ENCODE results near the gene JCAD. TPM values are rescaled to one million over a fixed set of nuclear protein-coding genes. Genes with fewer than 3 reads are reported as not detected.
"Not testable (repeated sequence)": the region's sequence is repeated elsewhere in the genome, so short reads cannot be mapped to it uniquely, and the experiment has no call there.

Gene JCAD
- total RNA-seq, 2 donors from 2014 or later, result 40.8 to 52.2 TPM

DNA sequence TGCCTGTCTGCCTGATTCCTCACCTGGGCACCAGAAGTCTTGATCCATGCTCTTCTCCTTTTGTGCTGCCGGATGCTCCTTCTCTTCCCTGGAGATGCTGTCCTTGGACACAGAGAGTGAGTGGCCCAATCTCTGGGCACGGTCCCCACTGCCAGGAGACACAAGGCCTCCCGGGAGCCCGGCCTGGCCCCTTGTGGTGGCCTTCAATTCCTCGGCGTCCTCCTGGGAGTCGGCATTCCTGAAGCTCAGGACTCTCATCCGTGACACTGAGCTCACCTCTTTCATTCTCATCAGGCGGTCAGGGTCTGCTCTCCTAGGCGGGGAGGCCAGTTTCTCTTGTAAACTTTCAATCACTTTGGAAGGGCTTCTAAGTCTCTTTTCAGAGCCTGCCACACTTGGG lies 33.3 kb downstream of the JCAD start:
- no peak overlapping the region for H3K4me3 Mint-ChIP-seq
- H3K27ac Mint-ChIP-seq, result no peak overlapping the region
- H3K9me3 Mint-ChIP-seq, result no peaks in the 10 kb centered on the region
- no peaks in the 10 kb centered on the region for H3K27me3 Mint-ChIP-seq (ENCODE audit: insufficient read depth)
- peaks cover 86% of the 10 kb centered on the region for H3K36me3 ChIP-seq (ENCODE audit: control insufficient read depth, insufficient read depth, low read length)
- H3K4me1 Mint-ChIP-seq, result peaks cover 25% of the 10 kb centered on the region
- H3K4me1 ChIP-seq (ENCODE audit: control insufficient read depth, insufficient read depth, low read length), result peaks cover 18% of the 10 kb centered on the region
- peaks cover 77% of the 10 kb centered on the region for H3K36me3 Mint-ChIP-seq (ENCODE audit: low read depth)
- TF ChIP-seq, protein P1, sequence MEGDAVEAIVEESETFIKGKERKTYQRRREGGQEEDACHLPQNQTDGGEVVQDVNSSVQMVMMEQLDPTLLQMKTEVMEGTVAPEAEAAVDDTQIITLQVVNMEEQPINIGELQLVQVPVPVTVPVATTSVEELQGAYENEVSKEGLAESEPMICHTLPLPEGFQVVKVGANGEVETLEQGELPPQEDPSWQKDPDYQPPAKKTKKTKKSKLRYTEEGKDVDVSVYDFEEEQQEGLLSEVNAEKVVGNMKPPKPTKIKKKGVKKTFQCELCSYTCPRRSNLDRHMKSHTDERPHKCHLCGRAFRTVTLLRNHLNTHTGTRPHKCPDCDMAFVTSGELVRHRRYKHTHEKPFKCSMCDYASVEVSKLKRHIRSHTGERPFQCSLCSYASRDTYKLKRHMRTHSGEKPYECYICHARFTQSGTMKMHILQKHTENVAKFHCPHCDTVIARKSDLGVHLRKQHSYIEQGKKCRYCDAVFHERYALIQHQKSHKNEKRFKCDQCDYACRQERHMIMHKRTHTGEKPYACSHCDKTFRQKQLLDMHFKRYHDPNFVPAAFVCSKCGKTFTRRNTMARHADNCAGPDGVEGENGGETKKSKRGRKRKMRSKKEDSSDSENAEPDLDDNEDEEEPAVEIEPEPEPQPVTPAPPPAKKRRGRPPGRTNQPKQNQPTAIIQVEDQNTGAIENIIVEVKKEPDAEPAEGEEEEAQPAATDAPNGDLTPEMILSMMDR (conservative IDR thresholded peaks at IDR 0.05), result no peak
- no peak for DNase-seq
- no peaks in the 10 kb centered on the region for H3K9me3 ChIP-seq (ENCODE audit: control insufficient read depth, low read length)
- no peak overlapping the region for H3K4me3 ChIP-seq (ENCODE audit: low read length)
- 95 to 97% methylated on average over 5 to 10 of the region's 10 CpGs for WGBS, 2 experiments (ENCODE audit: insufficient coverage in 1 of 2, insufficient read length in 1 of 2)
- H3K27ac ChIP-seq (ENCODE audit: low read depth, low read length), result no peak overlapping the region
- H3K27me3 ChIP-seq (ENCODE audit: control insufficient read depth, insufficient read depth, low read length, poor library complexity, severe bottlenecking), result no peaks in the 10 kb centered on the region
- H3K9ac ChIP-seq (ENCODE audit: extremely low read depth, low read length, poor library complexity, severe bottlenecking), result no peak overlapping the region

DNA sequence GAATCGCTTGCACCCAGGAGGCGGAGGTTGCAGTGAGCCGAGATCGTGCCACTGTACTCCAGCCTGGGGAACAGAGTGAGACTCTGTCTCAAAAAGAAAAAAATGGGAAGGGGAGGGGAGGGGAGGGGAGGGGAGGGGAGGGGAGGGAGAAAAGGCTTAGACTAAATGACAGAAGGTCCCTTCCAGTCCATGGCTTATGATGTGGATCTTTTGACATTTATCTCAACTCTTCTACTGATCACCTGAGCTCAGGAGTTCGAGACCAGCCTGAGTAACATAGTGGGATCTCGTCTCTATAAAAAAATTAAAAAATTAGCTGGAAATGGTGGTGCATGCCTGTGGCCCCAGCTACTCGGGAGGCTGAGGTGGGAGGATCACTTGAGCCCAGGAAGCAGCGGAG lies 34.0 kb downstream of the JCAD start:
- H3K36me3 Mint-ChIP-seq (ENCODE audit: low read depth), result peaks cover 78% of the 10 kb centered on the region
- not testable (repeated sequence) for H3K9me3 Mint-ChIP-seq; H3K27ac ChIP-seq (ENCODE audit: low read depth, low read length)

DNA sequence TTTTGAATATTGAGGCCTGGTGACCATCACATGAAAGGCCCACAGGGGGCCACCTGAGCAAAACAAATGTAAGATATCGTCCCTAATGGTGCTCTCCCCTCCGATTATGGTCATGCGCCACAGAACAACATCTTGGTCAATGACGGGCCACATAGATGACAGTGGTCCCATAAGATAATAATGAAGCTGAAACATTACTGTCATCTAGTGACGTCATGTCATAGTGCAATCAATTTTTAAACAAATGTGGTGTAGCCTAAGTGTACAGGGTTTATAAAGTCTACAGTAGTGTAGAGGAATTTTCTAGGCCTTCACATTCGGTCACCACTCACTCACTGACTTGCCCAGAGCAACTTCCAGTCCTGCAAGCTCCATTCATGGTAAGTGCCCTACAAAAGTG lies 36.8 kb downstream of the JCAD start:
- Histone ChIP-seq H3K4me1 (ENCODE audit: control insufficient read depth, insufficient read depth, low read length) (peaks cover 1% of the 10 kb centered on the region), H3K9ac (ENCODE audit: extremely low read depth, low read length, poor library complexity, severe bottlenecking) (no peak overlapping the region), H3K27me3 (ENCODE audit: control insufficient read depth, insufficient read depth, low read length, poor library complexity, severe bottlenecking) (no peaks in the 10 kb centered on the region), H3K4me3 (ENCODE audit: low read length) (no peak overlapping the region), H3K27ac (ENCODE audit: low read depth, low read length) (no peak overlapping the region), H3K9me3 (ENCODE audit: control insufficient read depth, low read length) (no peaks in the 10 kb centered on the region), H3K36me3 (ENCODE audit: control insufficient read depth, insufficient read depth, low read length) (peaks cover 77% of the 10 kb centered on the region)
- DNase-seq, result no peak
- no peak overlapping the region for H3K4me3 Mint-ChIP-seq
- peaks cover 6% of the 10 kb centered on the region for H3K4me1 Mint-ChIP-seq
- peaks cover 70% of the 10 kb centered on the region for H3K36me3 Mint-ChIP-seq (ENCODE audit: low read depth)
- TF ChIP-seq, protein P1 (conservative IDR thresholded peaks at IDR 0.05), result no peak
- H3K27ac Mint-ChIP-seq, result no peak overlapping the region
- no peaks in the 10 kb centered on the region for H3K9me3 Mint-ChIP-seq
- 92 to 98% methylated on average over 4 to 6 of the region's 6 CpGs for WGBS, 2 experiments (ENCODE audit: insufficient coverage in 1 of 2, insufficient read length in 1 of 2)
- no peaks in the 10 kb centered on the region for H3K27me3 Mint-ChIP-seq (ENCODE audit: insufficient read depth)

More for the DNA sequence above, 34.0 kb downstream of the JCAD start:
- H3K4me3 Mint-ChIP-seq; H3K27me3 ChIP-seq (ENCODE audit: control insufficient read depth, insufficient read depth, low read length, poor library complexity, severe bottlenecking); H3K4me3 ChIP-seq (ENCODE audit: low read length); H3K27me3 Mint-ChIP-seq (ENCODE audit: insufficient read depth); H3K9me3 ChIP-seq (ENCODE audit: control insufficient read depth, low read length); H3K9ac ChIP-seq (ENCODE audit: extremely low read depth, low read length, poor library complexity, severe bottlenecking); H3K27ac Mint-ChIP-seq; DNase-seq: not testable (repeated sequence)
- WGBS, 2 experiments (ENCODE audit: insufficient coverage in 1 of 2, insufficient read length in 1 of 2), result 91 to 95% methylated on average over 4 to 8 of the region's 8 CpGs
- peaks cover 25% of the 10 kb centered on the region for H3K4me1 Mint-ChIP-seq
- Histone ChIP-seq H3K36me3 (ENCODE audit: control insufficient read depth, insufficient read depth, low read length) (peaks cover 92% of the 10 kb centered on the region), H3K4me1 (ENCODE audit: control insufficient read depth, insufficient read depth, low read length) (peaks cover 18% of the 10 kb centered on the region)

DNA sequence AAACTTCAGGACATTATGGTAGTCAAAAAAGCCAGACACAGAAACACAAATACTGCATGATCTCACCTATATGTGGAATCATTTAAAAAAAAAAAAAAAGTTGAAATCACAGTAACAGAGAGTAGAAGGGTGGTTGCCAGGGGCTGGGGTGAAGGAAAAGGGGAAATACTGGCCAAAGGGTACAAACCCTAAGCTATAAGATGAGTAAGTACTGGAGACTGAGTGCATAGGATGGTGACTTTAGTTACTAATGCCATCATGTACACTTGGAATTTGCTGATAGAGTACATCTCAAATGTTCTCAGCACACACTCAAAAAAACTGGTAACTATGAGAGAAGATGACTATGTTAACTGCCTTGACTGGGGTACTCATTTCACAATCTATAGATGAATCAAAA lies 39.9 kb downstream of the JCAD start:
- H3K27me3 ChIP-seq (ENCODE audit: control insufficient read depth, insufficient read depth, low read length, poor library complexity, severe bottlenecking), result no peaks in the 10 kb centered on the region
- peaks cover 64% of the 10 kb centered on the region for H3K36me3 Mint-ChIP-seq (ENCODE audit: low read depth)
- no peak overlapping the region for H3K9ac ChIP-seq (ENCODE audit: extremely low read depth, low read length, poor library complexity, severe bottlenecking)
- no peak overlapping the region for H3K4me3 ChIP-seq (ENCODE audit: low read length)
- TF ChIP-seq, protein P1 (conservative IDR thresholded peaks at IDR 0.05), result no peak
- H3K4me3 Mint-ChIP-seq, result no peak overlapping the region
- no peaks in the 10 kb centered on the region for H3K9me3 ChIP-seq (ENCODE audit: control insufficient read depth, low read length)
- no peak overlapping the region for H3K27ac Mint-ChIP-seq
- no peaks in the 10 kb centered on the region for H3K4me1 ChIP-seq (ENCODE audit: control insufficient read depth, insufficient read depth, low read length)
- no peaks in the 10 kb centered on the region for H3K4me1 Mint-ChIP-seq
- no peaks in the 10 kb centered on the region for H3K27me3 Mint-ChIP-seq (ENCODE audit: insufficient read depth)
- peaks cover 81% of the 10 kb centered on the region for H3K36me3 ChIP-seq (ENCODE audit: control insufficient read depth, insufficient read depth, low read length)
- no peak overlapping the region for H3K27ac ChIP-seq (ENCODE audit: low read depth, low read length)
- DNase-seq, result no peak
- no peaks in the 10 kb centered on the region for H3K9me3 Mint-ChIP-seq
